ENCODE data around the gene GRK7.

GRK7 gene

GRCh38 chr3:141789281-141789680, 26.1 kb downstream of the GRK7 start:
- H3K4me3 ChIP-seq (ENCODE audit: control insufficient read depth, low read depth, low read length) = no peak overlapping the region
- TF ChIP-seq CTCF (conservative IDR thresholded peaks at IDR 0.05; ENCODE audit: control insufficient read depth, insufficient read depth, low read depth, low read length) = no peak
- no peak for DNase-seq (ENCODE audit: low read depth)

- TF ChIP-seq CTCF (conservative IDR thresholded peaks at IDR 0.05; ENCODE audit: control insufficient read depth, insufficient read depth, low read depth, low read length) = no peak
Observed at GRCh38 chr3:141790171-141790570, 27.0 kb downstream of the GRK7 start.

GRCh38 chr3:141792495-141792894, 29.3 kb downstream of the GRK7 start:
- no peak for TF ChIP-seq CTCF (conservative IDR thresholded peaks at IDR 0.05; ENCODE audit: control insufficient read depth, insufficient read depth, low read depth, low read length)
- H3K4me3 ChIP-seq (ENCODE audit: control insufficient read depth, low read depth, low read length) = no peak overlapping the region
- DNase-seq (ENCODE audit: low read depth) = no peak

More at GRCh38 chr3:141790171-141790570, 27.0 kb downstream of the GRK7 start:
- no peak overlapping the region for H3K4me3 ChIP-seq (ENCODE audit: control insufficient read depth, low read depth, low read length)
- no peak for DNase-seq (ENCODE audit: low read depth)

- no peak overlapping the region for H3K4me3 ChIP-seq (ENCODE audit: control insufficient read depth, low read depth, low read length)
- no peak for TF ChIP-seq CTCF (conservative IDR thresholded peaks at IDR 0.05; ENCODE audit: control insufficient read depth, insufficient read depth, low read depth, low read length)
- no peak for DNase-seq (ENCODE audit: low read depth)
Observed at GRCh38 chr3:141793476-141794260, 30.5 kb downstream of the GRK7 start.

GRCh38 chr3:141795276-141795675, 32.1 kb downstream of the GRK7 start:
- H3K4me3 ChIP-seq (ENCODE audit: control insufficient read depth, low read depth, low read length) = no peak overlapping the region
- DNase-seq (ENCODE audit: low read depth) = no peak

GRCh38 chr3:141795741-141796080, 32.5 kb downstream of the GRK7 start:
- TF ChIP-seq CTCF (conservative IDR thresholded peaks at IDR 0.05; ENCODE audit: control insufficient read depth, insufficient read depth, low read depth, low read length) = no peak
- H3K4me3 ChIP-seq (ENCODE audit: control insufficient read depth, low read depth, low read length) = no peak overlapping the region
- no peak for DNase-seq (ENCODE audit: low read depth)

More at GRCh38 chr3:141795276-141795675, 32.1 kb downstream of the GRK7 start:
- no peak for TF ChIP-seq CTCF (conservative IDR thresholded peaks at IDR 0.05; ENCODE audit: control insufficient read depth, insufficient read depth, low read depth, low read length)
